Measurements from ENCODE around the gene PLA2G4D. TPM values are rescaled to one million over a fixed set of nuclear protein-coding genes. Genes with fewer than 3 reads are reported as not detected.

PLA2G4D gene, protein sequence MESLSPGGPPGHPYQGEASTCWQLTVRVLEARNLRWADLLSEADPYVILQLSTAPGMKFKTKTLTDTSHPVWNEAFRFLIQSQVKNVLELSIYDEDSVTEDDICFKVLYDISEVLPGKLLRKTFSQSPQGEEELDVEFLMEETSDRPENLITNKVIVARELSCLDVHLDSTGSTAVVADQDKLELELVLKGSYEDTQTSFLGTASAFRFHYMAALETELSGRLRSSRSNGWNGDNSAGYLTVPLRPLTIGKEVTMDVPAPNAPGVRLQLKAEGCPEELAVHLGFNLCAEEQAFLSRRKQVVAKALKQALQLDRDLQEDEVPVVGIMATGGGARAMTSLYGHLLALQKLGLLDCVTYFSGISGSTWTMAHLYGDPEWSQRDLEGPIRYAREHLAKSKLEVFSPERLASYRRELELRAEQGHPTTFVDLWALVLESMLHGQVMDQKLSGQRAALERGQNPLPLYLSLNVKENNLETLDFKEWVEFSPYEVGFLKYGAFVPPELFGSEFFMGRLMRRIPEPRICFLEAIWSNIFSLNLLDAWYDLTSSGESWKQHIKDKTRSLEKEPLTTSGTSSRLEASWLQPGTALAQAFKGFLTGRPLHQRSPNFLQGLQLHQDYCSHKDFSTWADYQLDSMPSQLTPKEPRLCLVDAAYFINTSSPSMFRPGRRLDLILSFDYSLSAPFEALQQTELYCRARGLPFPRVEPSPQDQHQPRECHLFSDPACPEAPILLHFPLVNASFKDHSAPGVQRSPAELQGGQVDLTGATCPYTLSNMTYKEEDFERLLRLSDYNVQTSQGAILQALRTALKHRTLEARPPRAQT
- total RNA-seq = not detected in 2 replicates
- long read RNA-seq = 0 reads

DNA sequence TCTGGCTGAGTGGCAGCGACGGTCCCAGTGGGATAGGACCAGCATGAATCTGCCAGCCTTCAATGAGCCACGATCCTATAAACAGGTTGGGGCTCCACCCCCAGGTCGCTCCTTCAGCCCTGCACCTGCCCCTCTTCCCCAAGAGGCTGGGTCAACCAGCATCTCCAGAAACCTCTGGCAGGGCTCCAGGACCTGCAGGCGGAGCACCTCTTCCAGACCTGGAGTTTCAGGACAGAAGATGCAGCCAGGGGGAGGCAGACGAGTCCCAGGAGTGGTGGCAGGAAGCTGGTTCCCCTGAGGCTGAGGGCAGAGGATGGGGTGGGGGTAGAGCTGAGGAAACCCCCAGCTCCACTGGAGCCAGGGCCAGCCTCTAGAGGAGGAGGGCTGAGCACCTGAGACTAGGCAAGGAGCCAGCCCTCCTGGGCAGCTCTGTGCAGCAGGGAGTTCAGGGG, at the start of gene PLA2G4D:
TSS of gene PLA2G4D (minus strand) at position 51 of the 452 bp plus-strand sequence. CDS start 103 bp downstream, outside the sequence.
- TF ChIP-seq, protein P1, sequence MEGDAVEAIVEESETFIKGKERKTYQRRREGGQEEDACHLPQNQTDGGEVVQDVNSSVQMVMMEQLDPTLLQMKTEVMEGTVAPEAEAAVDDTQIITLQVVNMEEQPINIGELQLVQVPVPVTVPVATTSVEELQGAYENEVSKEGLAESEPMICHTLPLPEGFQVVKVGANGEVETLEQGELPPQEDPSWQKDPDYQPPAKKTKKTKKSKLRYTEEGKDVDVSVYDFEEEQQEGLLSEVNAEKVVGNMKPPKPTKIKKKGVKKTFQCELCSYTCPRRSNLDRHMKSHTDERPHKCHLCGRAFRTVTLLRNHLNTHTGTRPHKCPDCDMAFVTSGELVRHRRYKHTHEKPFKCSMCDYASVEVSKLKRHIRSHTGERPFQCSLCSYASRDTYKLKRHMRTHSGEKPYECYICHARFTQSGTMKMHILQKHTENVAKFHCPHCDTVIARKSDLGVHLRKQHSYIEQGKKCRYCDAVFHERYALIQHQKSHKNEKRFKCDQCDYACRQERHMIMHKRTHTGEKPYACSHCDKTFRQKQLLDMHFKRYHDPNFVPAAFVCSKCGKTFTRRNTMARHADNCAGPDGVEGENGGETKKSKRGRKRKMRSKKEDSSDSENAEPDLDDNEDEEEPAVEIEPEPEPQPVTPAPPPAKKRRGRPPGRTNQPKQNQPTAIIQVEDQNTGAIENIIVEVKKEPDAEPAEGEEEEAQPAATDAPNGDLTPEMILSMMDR (conservative IDR thresholded peaks at IDR 0.05) = no peak
- Mint-ChIP-seq H3K36me3 (ENCODE audit: low read depth) (no peaks in the 10 kb centered on the region), H3K9me3 (no peaks in the 10 kb centered on the region), H3K4me3 (no peak within 1 kb of the TSS), H3K4me1 (peaks cover 25% of the 10 kb centered on the region), H3K27me3 (ENCODE audit: low read depth) (no peaks in the 10 kb centered on the region), H3K27ac (ENCODE audit: unreplicated experiment) (no peak within 1 kb of the TSS)
- no peak for DNase-seq (ENCODE audit: low read depth, low spot score)

DNA sequence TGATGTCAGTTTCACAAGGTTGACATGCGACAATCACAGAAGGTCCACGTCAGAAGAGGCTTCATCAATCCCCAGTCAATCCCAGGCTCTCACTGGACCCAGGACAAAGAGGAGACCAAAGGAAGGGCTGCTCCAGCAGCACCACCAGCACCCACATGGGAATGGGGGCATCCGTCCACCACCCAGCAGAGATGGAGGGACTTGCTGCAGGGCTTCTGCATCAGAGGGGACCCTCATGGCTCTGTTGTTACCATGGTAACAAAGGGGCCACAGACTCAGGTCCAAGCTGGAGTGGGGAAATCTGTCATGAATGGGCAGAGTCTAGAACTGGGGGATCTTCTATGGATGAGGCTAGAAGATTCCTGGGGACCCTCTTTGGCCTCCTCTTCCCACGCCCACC, 49.0 kb upstream of the PLA2G4D start:
- Mint-ChIP-seq H3K9me3 (no peaks in the 10 kb centered on the region), H3K27me3 (ENCODE audit: low read depth) (no peaks in the 10 kb centered on the region), H3K27ac (ENCODE audit: unreplicated experiment) (peak overlapping the region; percentile 24), H3K36me3 (ENCODE audit: low read depth) (no peaks in the 10 kb centered on the region), H3K4me1 (no peaks in the 10 kb centered on the region), H3K4me3 (no peak overlapping the region)
- TF ChIP-seq, protein P1 (conservative IDR thresholded peaks at IDR 0.05) = no peak
- DNase-seq (ENCODE audit: low read depth, low spot score) = no peak

DNA sequence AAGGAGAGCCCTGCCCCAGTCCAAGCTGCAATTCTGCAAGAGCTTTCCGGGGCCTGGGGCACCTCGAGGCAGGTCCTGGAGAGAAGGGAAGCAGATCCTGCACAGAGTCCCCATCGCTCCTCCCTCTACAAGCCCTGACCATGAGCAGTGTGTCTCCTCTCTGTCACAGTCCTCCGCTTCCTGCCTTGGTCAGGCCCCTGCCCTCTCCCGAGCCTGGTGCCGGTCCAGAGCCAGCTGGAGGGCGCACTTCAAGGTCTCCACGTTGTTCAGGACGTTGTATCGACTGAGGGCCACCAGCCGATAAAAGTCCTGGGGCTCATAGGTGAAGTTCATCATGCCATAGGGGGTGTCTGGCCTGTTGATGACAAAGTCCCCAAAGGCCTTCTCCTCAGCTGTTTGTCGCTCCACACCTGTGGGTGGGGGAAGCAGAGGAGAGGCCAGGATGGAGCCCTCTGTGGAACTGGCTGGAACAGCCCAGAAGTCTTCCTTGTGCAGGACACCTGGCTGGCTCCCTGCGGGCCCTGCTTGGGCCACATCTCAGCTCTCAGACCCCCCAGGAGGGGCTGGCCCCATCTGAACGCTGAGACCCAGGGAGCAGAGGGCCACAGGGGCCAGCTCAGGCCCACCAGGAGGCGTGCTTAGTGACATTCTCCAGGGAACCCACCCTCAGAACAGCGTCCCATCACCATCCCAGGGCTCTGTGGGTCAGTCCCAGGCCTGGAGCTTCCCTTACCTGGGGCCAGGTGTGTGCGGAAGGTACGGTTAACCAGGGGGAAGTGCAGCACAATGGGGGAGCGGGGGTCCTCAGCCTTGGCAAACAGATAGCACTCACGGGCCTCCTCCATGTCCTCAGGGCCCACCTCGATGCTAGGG, 47.7 kb upstream of the PLA2G4D start:
- Mint-ChIP-seq H3K4me3 (no peak overlapping the region), H3K4me1 (no peaks in the 10 kb centered on the region), H3K9me3 (peaks cover 2% of the 10 kb centered on the region)

DNA sequence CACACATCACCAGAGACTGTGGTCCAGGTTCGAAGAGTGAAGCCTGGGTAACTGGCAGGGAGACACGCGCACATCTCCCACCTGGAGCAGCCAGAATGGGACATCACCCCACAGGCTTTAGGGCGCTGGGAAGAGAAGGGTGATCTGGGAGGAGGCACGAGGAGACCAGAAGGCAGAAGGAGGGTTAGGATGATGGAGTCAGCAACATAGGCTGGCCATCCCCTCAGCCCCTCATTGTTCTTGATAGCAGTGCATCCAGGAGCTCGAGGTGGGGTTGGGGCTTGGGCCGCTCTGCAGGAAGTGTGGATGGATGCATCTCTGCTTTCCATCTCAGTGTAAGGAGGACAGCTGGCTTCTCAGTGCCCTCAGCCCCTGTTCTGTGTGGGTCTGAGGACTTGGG, 46.9 kb upstream of the PLA2G4D start:
- no peak overlapping the region for H3K4me3 Mint-ChIP-seq
- peaks cover 2% of the 10 kb centered on the region for H3K27me3 Mint-ChIP-seq (ENCODE audit: low read depth)
- TF ChIP-seq, protein P1 (conservative IDR thresholded peaks at IDR 0.05) = no peak
- H3K36me3 Mint-ChIP-seq (ENCODE audit: low read depth) = no peaks in the 10 kb centered on the region
- no peak for DNase-seq (ENCODE audit: low read depth, low spot score)
- no peaks in the 10 kb centered on the region for H3K4me1 Mint-ChIP-seq
- H3K9me3 Mint-ChIP-seq = peaks cover 2% of the 10 kb centered on the region
- peak overlapping the region; percentile 13 for H3K27ac Mint-ChIP-seq (ENCODE audit: unreplicated experiment)

More for the DNA sequence above, 47.7 kb upstream of the PLA2G4D start:
- DNase-seq (ENCODE audit: low read depth, low spot score) = no peak
- Mint-ChIP-seq H3K36me3 (ENCODE audit: low read depth) (no peaks in the 10 kb centered on the region), H3K27me3 (ENCODE audit: low read depth) (peaks cover 2% of the 10 kb centered on the region), H3K27ac (ENCODE audit: unreplicated experiment) (no peak overlapping the region)
- TF ChIP-seq, protein P1 (conservative IDR thresholded peaks at IDR 0.05) = no peak

All from neural crest cell (in vitro differentiated cells).